Uterus (tissue), 2 donors: ENCODE measurements around the gene ZNF331.

Source experiments
- CTCF ChIP-seq, 4 experiments: fragments of 200-600 bp in 2 of 4; fragments of 450-650 bp in 2 of 4; sonication (generic) in 2 of 4; IDR thresholded peaks; one replicate each; pipeline ENCODE4 v1.5.1; 2016 to 2019; ENCODE audit warnings: antibody characterized with exemption in 4 of 4, mild to moderate bottlenecking in 2 of 4, moderate library complexity in 1 of 4
- POLR2A ChIP-seq, 2 donors: fragments of 450-650 bp; IDR thresholded peaks; one replicate each; pipeline ENCODE4 v1.6.1; 2016; ENCODE audit warnings: antibody characterized with exemption in 2 of 2, mild to moderate bottlenecking in 1 of 2, moderate library complexity in 1 of 2

- TF ChIP-seq CTCF (IDR thresholded peaks at IDR 0.05) = peak in 2 of 4 experiments; percentile 17 to 32
- peak; percentile 19 to 35 for TF ChIP-seq POLR2A (IDR thresholded peaks at IDR 0.05)
Measured at GRCh38 chr19:53520547-53521372, 17.2 kb upstream of the ZNF331 start.
